T1000 (cell line): ENCODE measurements around the gene BCL2L1.
"Not testable (repeated sequence)": the region's sequence is repeated elsewhere in the genome, so short reads cannot be mapped to it uniquely, and the experiment has no call there.

Source experiments
- DNase-seq: peaks from one replicate; lab custom pipeline; 2025; ENCODE audit warnings: mixed read lengths; lab: John Stamatoyannopoulos, UW

The BCL2L1 gene

DNA sequence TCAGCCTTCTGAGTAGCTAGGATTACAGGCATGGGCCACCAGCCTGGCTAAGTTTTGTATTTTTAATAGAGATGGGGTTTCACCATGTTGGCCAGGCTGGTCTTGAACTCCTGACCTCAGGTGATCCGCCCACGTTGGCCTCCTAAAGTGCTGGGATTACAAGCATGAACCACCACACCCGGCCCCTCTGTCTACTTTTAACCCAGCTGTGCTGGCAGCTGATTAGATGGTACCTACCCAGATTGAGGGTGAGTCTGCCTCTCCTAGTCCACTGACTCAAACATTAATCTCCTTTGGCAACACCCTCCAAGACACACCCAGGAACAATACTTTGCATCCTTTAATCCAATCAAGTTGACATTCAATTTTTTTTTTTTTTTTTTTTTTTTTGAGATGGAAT, 74.6 kb downstream of the BCL2L1 start:
- DNase-seq = not testable (repeated sequence)

DNA sequence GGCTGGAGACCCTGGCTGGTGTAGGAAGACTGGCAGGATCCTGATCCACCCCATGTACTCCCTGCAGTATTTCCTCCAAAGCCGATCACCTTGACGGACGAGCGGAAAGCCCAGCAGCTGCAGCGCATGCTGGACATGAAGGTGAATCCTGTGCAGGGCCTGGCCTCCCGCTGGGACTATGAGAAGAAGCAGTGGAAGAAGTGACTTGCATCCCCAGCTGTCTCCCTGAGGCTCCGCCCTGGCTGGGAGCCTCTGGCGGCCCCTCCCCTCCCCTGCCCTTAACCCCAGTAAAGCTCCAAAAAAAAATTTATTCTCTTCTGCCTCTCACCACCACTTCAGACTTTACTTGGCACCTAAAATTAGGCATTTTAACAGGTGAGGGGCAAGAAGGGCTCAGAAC, 78.0 kb downstream of the BCL2L1 start:
- DNase-seq = no peak

DNA sequence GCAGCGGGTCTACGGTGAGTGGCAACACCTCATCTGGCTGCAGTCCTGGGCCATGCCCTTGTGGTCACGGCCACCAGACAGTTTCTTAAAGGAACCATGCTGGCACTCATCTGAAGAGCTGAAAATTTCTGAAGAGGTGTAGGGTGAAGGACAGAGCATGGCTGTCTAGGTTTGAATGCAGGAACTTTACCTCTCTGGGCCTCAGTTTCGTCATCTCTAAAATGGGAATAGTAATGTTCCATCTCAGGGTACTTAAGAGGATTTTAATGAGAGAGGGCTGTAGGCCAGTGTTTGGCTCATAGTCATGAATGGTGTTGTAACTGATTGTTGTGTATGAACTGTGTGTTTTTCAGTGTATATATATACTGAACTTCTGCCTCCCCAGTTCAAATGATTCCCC, 79.1 kb downstream of the BCL2L1 start:
- DNase-seq = no peak

DNA sequence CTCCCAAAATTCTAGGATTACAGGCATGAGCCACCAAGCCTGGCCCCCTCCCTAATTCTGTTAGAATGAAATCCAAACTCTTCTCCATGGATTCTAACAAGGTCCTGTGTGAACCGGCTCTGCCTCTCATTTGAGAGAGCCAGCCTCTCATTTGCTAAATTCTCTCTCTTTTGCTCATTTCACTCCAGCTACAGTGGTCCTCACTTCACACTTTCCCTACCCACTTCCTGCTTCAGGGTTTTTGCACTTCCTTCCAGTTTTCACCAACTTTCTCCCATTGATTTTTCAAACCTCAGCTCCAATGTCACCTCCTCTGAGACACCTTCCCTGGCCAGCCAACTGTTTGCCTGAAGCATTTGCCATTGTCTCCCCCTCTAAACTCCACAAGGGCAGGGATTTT, 79.8 kb downstream of the BCL2L1 start:
- no peak for DNase-seq

DNA sequence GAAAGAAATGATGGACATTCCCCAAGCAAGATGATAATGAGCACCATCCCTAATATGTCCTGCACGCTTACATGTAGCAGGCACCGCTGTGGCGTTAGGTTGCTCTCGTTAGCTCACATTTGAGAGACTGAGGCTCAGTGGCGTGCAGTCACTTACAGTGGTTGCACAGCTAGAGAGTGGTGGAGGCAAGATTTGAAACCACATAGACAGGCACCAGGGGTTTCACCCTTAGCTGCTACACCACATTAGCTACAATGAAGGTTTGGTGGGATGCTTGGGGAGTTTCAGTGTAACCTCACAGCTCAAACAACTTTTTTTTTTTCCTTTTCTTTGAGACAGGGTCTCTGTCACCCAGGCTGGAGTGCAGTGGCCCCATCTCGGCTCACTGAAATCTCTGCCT, 81.3 kb downstream of the BCL2L1 start:
- DNase-seq = no peak

DNA sequence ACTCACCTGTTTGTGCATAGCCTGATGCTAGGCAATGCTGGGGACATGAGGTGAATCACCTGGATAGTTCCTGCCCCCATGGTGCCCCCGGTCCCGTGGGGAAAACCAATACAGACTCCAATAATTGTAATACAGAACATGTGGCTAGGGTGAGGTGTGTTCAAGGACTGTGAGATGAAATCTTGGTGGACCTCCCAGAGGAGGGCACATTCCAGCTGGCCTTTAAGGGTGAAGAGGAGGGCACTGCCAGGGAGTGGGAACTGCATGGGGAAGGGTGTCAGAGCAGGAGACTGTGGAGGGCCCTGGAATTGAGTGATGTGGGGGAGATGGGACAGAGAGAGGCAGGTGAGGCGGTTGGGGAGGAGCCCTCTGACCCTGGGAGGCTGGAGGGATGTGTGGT, 82.4 kb downstream of the BCL2L1 start:
- DNase-seq = no peak

GRCh38 chr20:31638816-31639215, 83.9 kb downstream of the BCL2L1 start:
- no peak for DNase-seq

DNA sequence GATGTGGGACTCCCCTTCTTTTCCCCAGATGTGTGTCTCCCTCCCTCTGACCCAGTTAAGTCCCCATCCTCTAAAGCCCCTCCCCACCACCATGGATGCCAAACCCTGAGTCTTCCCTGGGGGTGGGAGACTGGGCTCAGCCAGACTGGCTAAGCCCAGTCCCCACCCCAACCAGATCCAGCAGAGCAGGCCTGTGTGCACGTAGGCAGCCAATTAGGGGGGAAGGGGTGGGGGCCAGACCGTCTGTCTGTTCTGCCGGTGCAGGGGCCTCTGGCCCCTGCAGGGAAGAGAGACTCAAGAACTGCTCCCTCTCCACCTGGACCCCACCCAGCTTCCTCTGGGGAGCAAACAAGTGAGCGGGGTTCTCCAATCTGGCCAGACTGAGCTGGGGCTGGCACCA, 84.4 kb downstream of the BCL2L1 start:
- no peak for DNase-seq

DNA sequence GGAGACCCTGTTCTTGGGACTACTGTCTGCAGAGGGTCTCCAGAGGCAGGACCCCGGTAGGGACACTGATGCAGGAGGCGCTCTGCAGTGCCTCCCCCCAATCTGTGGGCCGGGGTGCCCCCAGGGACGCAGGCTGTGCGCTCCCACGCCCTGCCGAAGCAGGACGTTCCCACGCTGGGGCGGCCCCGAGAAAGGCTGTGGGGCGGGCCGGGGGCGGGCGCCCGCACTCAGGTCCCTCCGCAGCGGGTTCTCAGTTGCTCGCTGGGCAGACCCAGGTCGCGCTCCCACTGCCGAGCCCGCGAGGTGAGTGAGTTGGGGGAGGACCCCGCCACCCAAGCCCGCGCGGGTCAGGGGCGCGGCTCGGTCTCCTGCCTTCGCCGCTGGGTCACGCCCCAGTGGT, 85.0 kb downstream of the BCL2L1 start, which contains the start of gene COX4I2:
Gene COX4I2 (plus strand): TSS at position 253 of the 400 bp plus-strand sequence. CDS start 1,106 bp downstream, outside the sequence.
- no peak for DNase-seq

GRCh38 chr20:31633339-31633914, 89.2 kb downstream of the BCL2L1 start:
- DNase-seq = no peak

- no peak for DNase-seq
These were observed 89.9 kb downstream of the BCL2L1 start for GRCh38 chr20:31632548-31633338.

DNA sequence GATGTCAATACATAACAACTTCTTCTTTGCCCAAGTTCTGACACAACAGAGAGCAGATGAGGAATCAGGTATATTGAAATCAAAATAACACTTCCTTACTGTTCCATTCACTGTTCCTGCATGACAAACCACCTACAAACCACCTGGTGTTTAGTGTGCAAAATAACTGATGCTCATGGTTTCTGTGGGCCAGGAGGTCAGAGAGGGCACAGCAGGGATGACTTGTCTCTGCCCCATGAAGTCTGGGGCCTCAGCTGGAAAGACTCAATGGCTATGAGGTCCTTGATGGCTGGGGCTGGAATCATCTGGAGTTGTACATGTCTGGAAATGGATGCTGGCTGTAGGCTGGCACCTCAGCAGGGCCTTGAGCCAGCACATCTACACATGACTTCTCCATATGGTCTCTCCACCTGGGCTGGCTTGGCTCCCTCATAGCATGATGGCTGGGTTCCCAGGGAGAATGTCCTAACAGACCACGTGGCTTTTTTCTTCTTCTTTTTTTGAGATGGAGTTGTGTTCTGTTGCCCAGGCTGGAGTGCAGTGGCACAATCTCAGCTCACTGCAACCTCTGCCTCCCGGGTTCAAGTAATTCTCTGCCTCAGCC, 92.4 kb downstream of the BCL2L1 start:
- no peak for DNase-seq

DNA sequence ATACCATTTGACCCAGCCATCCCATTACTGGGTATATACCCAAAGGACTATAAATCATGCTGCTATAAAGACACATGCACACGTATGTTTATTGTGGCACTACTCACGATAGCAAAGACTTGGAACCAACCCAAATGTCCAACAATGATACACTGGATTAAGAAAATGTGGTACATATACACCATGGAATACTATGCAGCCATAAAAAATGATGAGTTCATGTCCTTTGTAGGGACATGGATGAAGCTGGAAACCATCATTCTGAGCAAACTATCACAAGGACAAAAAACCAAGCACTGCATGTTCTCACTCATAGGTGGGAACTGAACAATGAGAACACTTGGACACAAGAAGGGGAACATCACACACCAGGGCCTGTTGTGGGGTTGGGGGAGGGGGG, 94.6 kb downstream of the BCL2L1 start:
- not testable (repeated sequence) for DNase-seq

GRCh38 chr20:31626534-31626933, 96.1 kb downstream of the BCL2L1 start:
- DNase-seq = not testable (repeated sequence)

GRCh38 chr20:31623123-31623505, 99.6 kb downstream of the BCL2L1 start:
- not testable (repeated sequence) for DNase-seq

GRCh38 chr20:31620246-31620645, 102.4 kb downstream of the BCL2L1 start:
- DNase-seq = no peak

DNA sequence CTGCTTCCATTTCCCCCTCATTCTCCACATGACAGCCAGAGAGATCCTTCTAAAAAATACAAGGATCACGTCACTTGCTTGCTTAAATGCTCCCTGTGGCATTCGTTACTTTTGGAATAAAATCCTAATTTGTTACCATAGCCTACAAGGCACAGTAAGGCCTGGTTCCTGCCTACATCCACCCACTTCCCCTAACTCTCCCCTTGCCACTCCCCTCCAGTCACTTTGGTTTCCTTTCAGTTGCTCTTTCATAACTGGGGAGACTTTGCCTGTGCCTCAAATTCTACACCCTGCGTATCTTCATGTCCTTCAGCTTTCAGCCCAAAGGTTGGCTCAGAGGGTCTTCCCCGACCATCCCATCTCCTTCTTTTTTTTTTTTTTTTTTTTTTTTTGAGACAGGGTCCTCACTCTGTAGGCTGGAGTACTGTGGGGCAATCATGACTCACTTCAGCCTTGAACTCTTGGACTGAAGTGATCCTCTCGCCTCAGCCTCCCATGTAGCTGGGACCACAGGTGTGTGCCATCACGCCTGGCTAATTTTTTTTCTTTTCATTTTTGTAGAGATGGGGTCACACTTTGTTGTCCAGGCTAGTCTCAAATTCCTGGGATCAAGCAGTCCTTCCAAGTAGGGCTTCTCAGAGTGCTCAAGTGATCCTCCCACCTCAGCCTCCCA, 105.1 kb downstream of the BCL2L1 start:
- no peak for DNase-seq

DNA sequence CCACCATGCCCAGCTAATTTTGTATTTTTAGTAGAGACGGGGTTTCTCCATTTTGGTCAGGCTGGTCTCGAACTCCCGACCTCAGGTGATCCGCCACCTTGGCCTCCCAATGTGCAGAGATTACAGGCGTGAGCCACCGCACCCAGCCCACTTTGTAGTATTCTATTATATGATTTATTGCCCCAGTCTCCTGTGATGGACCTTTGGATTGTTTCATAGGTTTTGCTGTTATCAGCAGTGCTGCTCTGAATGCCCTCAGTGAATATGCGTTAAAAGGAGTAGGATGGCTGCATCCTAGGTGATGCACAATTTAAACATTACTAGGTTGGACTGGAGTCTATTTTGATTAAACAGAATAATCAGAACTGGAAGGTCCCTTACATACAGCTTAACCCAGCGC, 107.3 kb downstream of the BCL2L1 start:
- DNase-seq = no peak
